Dedifferentiated amniotic fluid mesenchymal stem cell (primary cell): ENCODE data around the gene RBM25.
A peak's percentile ranks its signal among the peaks of the same experiment; 100 is the strongest.
"Not testable (repeated sequence)": the region's sequence is repeated elsewhere in the genome, so short reads cannot be mapped to it uniquely, and the experiment has no call there.

Experiments used
- DNase-seq: peaks from one replicate; pipeline ENCODE4 v3.0.0-alpha.2; 2016; ENCODE audit errors: extremely low spot score

RBM25 gene

GRCh38 chr14:73168691-73169090 is 110.4 kb downstream of the RBM25 start:
- no peak for DNase-seq

- not testable (repeated sequence) for DNase-seq
Observed at GRCh38 chr14:73169855-73170254, 111.5 kb downstream of the RBM25 start.

GRCh38 chr14:73170686-73171085 is 112.4 kb downstream of the RBM25 start:
- no peak for DNase-seq

- DNase-seq: no peak
Observed at GRCh38 chr14:73172500-73172899, 114.2 kb downstream of the RBM25 start.

- DNase-seq: peak; percentile 53
Observed at GRCh38 chr14:73173092-73173735, 114.9 kb downstream of the RBM25 start.
